Measurements from ENCODE around the gene SHF. TPM values are rescaled to one million over a fixed set of nuclear protein-coding genes. Genes with fewer than 3 reads are reported as not detected.

Gene SHF
- total RNA-seq, 1 donor from 2014 or later = 4.6 TPM

GRCh38 chr15:45200001-45200798, 12.4 kb upstream of the SHF start:
- H3K4me3 ChIP-seq (ENCODE audit: insufficient read depth, low read depth, low read length) = peak overlapping the region; percentile 90
- peaks cover 8% of the 10 kb centered on the region for H3K4me1 ChIP-seq (ENCODE audit: insufficient read depth, low read length)
- H2AFZ ChIP-seq (ENCODE audit: low read depth, low read length) = peak overlapping the region; percentile 97
- peak overlapping the region; percentile 98 for H3K4me2 ChIP-seq (ENCODE audit: low read length)
- no peaks in the 10 kb centered on the region for H3K36me3 ChIP-seq (ENCODE audit: insufficient read depth, low read length)
- peak overlapping the region; percentile 88 for H3K27ac ChIP-seq (ENCODE audit: low read depth, low read length)
- TF ChIP-seq CTCF (IDR thresholded peaks at IDR 0.05; ENCODE audit: insufficient read depth, low read depth, low read length) (no peak), EZH2 (IDR thresholded peaks at IDR 0.05; ENCODE audit: insufficient read depth, low read length) (no peak)
- DNase-seq (ENCODE audit: low read depth) = peak; percentile 95
- no peak for FAIRE-seq
- Mint-ChIP-seq H3K27ac (ENCODE audit: unreplicated experiment) (no peak overlapping the region), H3K9me3 (ENCODE audit: unreplicated experiment) (no peaks in the 10 kb centered on the region), H3K4me3 (ENCODE audit: unreplicated experiment) (no peak overlapping the region), H3K27me3 (ENCODE audit: low read depth, unreplicated experiment) (peaks cover 2% of the 10 kb centered on the region), H3K36me3 (ENCODE audit: low read depth, unreplicated experiment) (no peaks in the 10 kb centered on the region), H3K4me1 (ENCODE audit: low read depth, unreplicated experiment) (peaks cover 5% of the 10 kb centered on the region)
- H3K79me2 ChIP-seq (ENCODE audit: insufficient read depth, low read length) = no peaks in the 10 kb centered on the region
- H3K27me3 ChIP-seq (ENCODE audit: insufficient read depth, low read length) = no peaks in the 10 kb centered on the region
- H4K20me1 ChIP-seq (ENCODE audit: insufficient read depth, low read length) = no peaks in the 10 kb centered on the region
- no peaks in the 10 kb centered on the region for H3K9me3 ChIP-seq (ENCODE audit: insufficient read depth, low read depth, low read length)
- H3K9ac ChIP-seq (ENCODE audit: low read length) = peak overlapping the region; percentile 91

GRCh38 chr15:45199136-45199810, 11.5 kb upstream of the SHF start:
- no peak overlapping the region for H3K27ac Mint-ChIP-seq (ENCODE audit: unreplicated experiment)
- no peaks in the 10 kb centered on the region for H3K9me3 ChIP-seq (ENCODE audit: insufficient read depth, low read depth, low read length)
- no peak overlapping the region for H3K4me3 Mint-ChIP-seq (ENCODE audit: unreplicated experiment)
- no peaks in the 10 kb centered on the region for H3K79me2 ChIP-seq (ENCODE audit: insufficient read depth, low read length)
- no peaks in the 10 kb centered on the region for H3K27me3 ChIP-seq (ENCODE audit: insufficient read depth, low read length)
- peak overlapping the region; percentile 75 for H3K27ac ChIP-seq (ENCODE audit: low read depth, low read length)
- no peak for FAIRE-seq
- no peak for TF ChIP-seq EZH2 (IDR thresholded peaks at IDR 0.05; ENCODE audit: insufficient read depth, low read length)
- TF ChIP-seq CTCF (IDR thresholded peaks at IDR 0.05; ENCODE audit: insufficient read depth, low read depth, low read length) = no peak
- peak overlapping the region; percentile 86 for H2AFZ ChIP-seq (ENCODE audit: low read depth, low read length)
- no peaks in the 10 kb centered on the region for H3K9me3 Mint-ChIP-seq (ENCODE audit: unreplicated experiment)
- peaks cover 8% of the 10 kb centered on the region for H3K4me1 ChIP-seq (ENCODE audit: insufficient read depth, low read length)
- H3K4me3 ChIP-seq (ENCODE audit: insufficient read depth, low read depth, low read length) = peak overlapping the region; percentile 85
- peak overlapping the region; percentile 98 for H3K4me2 ChIP-seq (ENCODE audit: low read length)
- H3K27me3 Mint-ChIP-seq (ENCODE audit: low read depth, unreplicated experiment) = peaks cover 2% of the 10 kb centered on the region
- H3K9ac ChIP-seq (ENCODE audit: low read length) = peak overlapping the region; percentile 91
- no peaks in the 10 kb centered on the region for H3K36me3 ChIP-seq (ENCODE audit: insufficient read depth, low read length)
- H3K4me1 Mint-ChIP-seq (ENCODE audit: low read depth, unreplicated experiment) = peaks cover 5% of the 10 kb centered on the region
- H4K20me1 ChIP-seq (ENCODE audit: insufficient read depth, low read length) = no peaks in the 10 kb centered on the region
- H3K36me3 Mint-ChIP-seq (ENCODE audit: low read depth, unreplicated experiment) = no peaks in the 10 kb centered on the region
- DNase-seq (ENCODE audit: low read depth) = peak; percentile 8
